DOHH2 (cell line): ENCODE measurements around the gene STAU1.

Experiments
- CTCF ChIP-seq: fragments of 200-600 bp; sonication (generic); IDR thresholded peaks from one replicate; pipeline ENCODE4 v1.5.1; 2014; ENCODE audit warnings: antibody characterized with exemption, mild to moderate bottlenecking, low read depth, low read length; ENCODE audit not compliant: poor library complexity, severe bottlenecking
- EZH2phosphoT487 ChIP-seq: fragments of 200-600 bp; sonication (generic); IDR thresholded peaks from 2 replicates; pipeline ENCODE4 v1.6.1; 2017; ENCODE audit warnings: borderline replicate concordance, mild to moderate bottlenecking, antibody characterized with exemption, low read length, moderate library complexity, mixed read lengths

- TF ChIP-seq CTCF = no peak
- TF ChIP-seq EZH2phosphoT487 = no peak
These were observed 64.2 kb downstream of the STAU1 start for GRCh38 chr20:49123982-49124381.
